ENCODE results near the gene PDE4D. TPM values are rescaled to one million over a fixed set of nuclear protein-coding genes. Genes with fewer than 3 reads are reported as not detected.

The PDE4D gene
- total RNA-seq, 1 experiment from 2014 or later, result 3.6 TPM

- no peaks in the 10 kb centered on the region for H3K4me1 ChIP-seq (ENCODE audit: insufficient read depth, low read length)
- intact Hi-C loops (cut with micrococcal nuclease), result no loop called here
- no peaks in the 10 kb centered on the region for H3K27me3 ChIP-seq (ENCODE audit: low read length)
- H3K27ac ChIP-seq (ENCODE audit: low read length), result no peak overlapping the region
- ChIA-PET CTCF (no interaction called here), POLR2A (ENCODE audit: unreplicated experiment) (no interaction called here)
- no peak for ATAC-seq
- no peak overlapping the region for H3K9ac ChIP-seq (ENCODE audit: low read length)
- BruUV-seq (replicated peaks), result no TSS peak
- no peaks in the 10 kb centered on the region for H3K36me3 ChIP-seq (ENCODE audit: low read depth, low read length)
- H3F3A ChIP-seq (ENCODE audit: low read length, unreplicated experiment), result no peaks in the 10 kb centered on the region
- no peak overlapping the region for H3K4me2 ChIP-seq (ENCODE audit: low read length)
- no peaks in the 10 kb centered on the region for H4K20me1 ChIP-seq (ENCODE audit: low read length)
- H2AFZ ChIP-seq (ENCODE audit: low read length), result no peak overlapping the region
- no peaks in the 10 kb centered on the region for H3K9me3 ChIP-seq (ENCODE audit: low read length)
- no peaks in the 10 kb centered on the region for H3K9me2 ChIP-seq (replicated peaks; ENCODE audit: low read length)
- H3K4me3 ChIP-seq (ENCODE audit: low read length), result no peak overlapping the region
- TF ChIP-seq CTCF (conservative IDR thresholded peaks at IDR 0.05; ENCODE audit: low read depth, low read length) (no peak), EZH2 (IDR thresholded peaks at IDR 0.05; ENCODE audit: low read length, unreplicated experiment) (no peak), EZH2phosphoT487 (IDR thresholded peaks at IDR 0.05; ENCODE audit: borderline replicate concordance, low read length) (no peak)
- no peak for DNase-seq
- no peaks in the 10 kb centered on the region for H3K79me2 ChIP-seq (ENCODE audit: low read length)
Observed at GRCh38 chr5:59266410-59266809, 627.1 kb downstream of the PDE4D start.

GRCh38 chr5:59264639-59265245, 628.8 kb downstream of the PDE4D start:
- Histone ChIP-seq H3K27me3 (ENCODE audit: low read length) (no peaks in the 10 kb centered on the region), H3F3A (ENCODE audit: low read length, unreplicated experiment) (no peaks in the 10 kb centered on the region), H3K36me3 (ENCODE audit: low read depth, low read length) (no peaks in the 10 kb centered on the region), H3K27ac (ENCODE audit: low read length) (no peak overlapping the region), H2AFZ (ENCODE audit: low read length) (no peak overlapping the region), H3K4me2 (ENCODE audit: low read length) (no peak overlapping the region), H3K9me3 (ENCODE audit: low read length) (no peaks in the 10 kb centered on the region), H3K79me2 (ENCODE audit: low read length) (no peaks in the 10 kb centered on the region), H3K4me3 (ENCODE audit: low read length) (no peak overlapping the region), H4K20me1 (ENCODE audit: low read length) (no peaks in the 10 kb centered on the region), H3K9ac (ENCODE audit: low read length) (no peak overlapping the region), H3K9me2 (replicated peaks; ENCODE audit: low read length) (no peaks in the 10 kb centered on the region), H3K4me1 (ENCODE audit: insufficient read depth, low read length) (no peaks in the 10 kb centered on the region)
- no peak for TF ChIP-seq EZH2phosphoT487 (IDR thresholded peaks at IDR 0.05; ENCODE audit: borderline replicate concordance, low read length)
- TF ChIP-seq CTCF (conservative IDR thresholded peaks at IDR 0.05; ENCODE audit: low read depth, low read length), result no peak
- POLR2A ChIA-PET (ENCODE audit: unreplicated experiment), result no interaction called here
- DNase-seq, result no peak
- CTCF ChIA-PET, result no interaction called here
- BruUV-seq (replicated peaks), result no TSS peak
- ATAC-seq, result no peak
- intact Hi-C loops (cut with micrococcal nuclease), result no loop called here

GRCh38 chr5:59264013-59264412, 629.5 kb downstream of the PDE4D start:
- no peak overlapping the region for H3K27ac ChIP-seq (ENCODE audit: low read length)
- POLR2A ChIA-PET (ENCODE audit: unreplicated experiment), result no interaction called here

More at GRCh38 chr5:59264013-59264412, 629.5 kb downstream of the PDE4D start:
- BruUV-seq (replicated peaks), result no TSS peak
- Histone ChIP-seq H3K4me3 (ENCODE audit: low read length) (no peak overlapping the region), H3K4me1 (ENCODE audit: insufficient read depth, low read length) (no peaks in the 10 kb centered on the region), H3F3A (ENCODE audit: low read length, unreplicated experiment) (no peaks in the 10 kb centered on the region), H3K27me3 (ENCODE audit: low read length) (no peaks in the 10 kb centered on the region), H3K36me3 (ENCODE audit: low read depth, low read length) (no peaks in the 10 kb centered on the region), H3K9me3 (ENCODE audit: low read length) (no peaks in the 10 kb centered on the region), H3K4me2 (ENCODE audit: low read length) (no peak overlapping the region), H2AFZ (ENCODE audit: low read length) (no peak overlapping the region), H3K9me2 (replicated peaks; ENCODE audit: low read length) (no peaks in the 10 kb centered on the region), H3K9ac (ENCODE audit: low read length) (no peak overlapping the region), H3K79me2 (ENCODE audit: low read length) (no peaks in the 10 kb centered on the region), H4K20me1 (ENCODE audit: low read length) (no peaks in the 10 kb centered on the region)
- ATAC-seq, result no peak
- CTCF ChIA-PET, result no interaction called here
- TF ChIP-seq EZH2phosphoT487 (IDR thresholded peaks at IDR 0.05; ENCODE audit: borderline replicate concordance, low read length) (no peak), EZH2 (IDR thresholded peaks at IDR 0.05; ENCODE audit: low read length, unreplicated experiment) (no peak), CTCF (conservative IDR thresholded peaks at IDR 0.05; ENCODE audit: low read depth, low read length) (no peak)
- DNase-seq, result no peak
- intact Hi-C loops (cut with micrococcal nuclease), result no loop called here
